ENCODE data around the gene ZNF19.

DNA sequence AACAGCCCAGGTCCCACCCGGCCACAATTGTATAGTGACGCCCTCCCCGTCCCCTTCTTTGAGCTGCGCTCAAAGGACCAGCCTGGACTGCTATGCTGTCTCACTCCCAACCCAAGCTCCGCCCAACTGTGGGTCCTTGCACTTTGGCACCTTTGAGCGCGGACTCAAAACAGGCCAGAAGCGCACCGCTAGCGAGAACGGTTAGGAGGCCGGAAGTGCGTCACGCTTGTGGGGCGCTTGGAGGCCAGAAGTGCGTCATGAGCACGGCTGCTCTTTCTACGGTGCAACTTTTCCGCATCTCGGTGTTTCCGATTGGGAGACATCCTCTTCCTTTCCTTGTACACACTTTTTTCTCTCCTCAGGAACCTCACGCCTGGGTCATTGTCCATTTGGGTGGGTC is at the start of gene ZNF19:
- TF ChIP-seq POLR2A (IDR thresholded peaks at IDR 0.05): no peak
- TF ChIP-seq, protein P1, sequence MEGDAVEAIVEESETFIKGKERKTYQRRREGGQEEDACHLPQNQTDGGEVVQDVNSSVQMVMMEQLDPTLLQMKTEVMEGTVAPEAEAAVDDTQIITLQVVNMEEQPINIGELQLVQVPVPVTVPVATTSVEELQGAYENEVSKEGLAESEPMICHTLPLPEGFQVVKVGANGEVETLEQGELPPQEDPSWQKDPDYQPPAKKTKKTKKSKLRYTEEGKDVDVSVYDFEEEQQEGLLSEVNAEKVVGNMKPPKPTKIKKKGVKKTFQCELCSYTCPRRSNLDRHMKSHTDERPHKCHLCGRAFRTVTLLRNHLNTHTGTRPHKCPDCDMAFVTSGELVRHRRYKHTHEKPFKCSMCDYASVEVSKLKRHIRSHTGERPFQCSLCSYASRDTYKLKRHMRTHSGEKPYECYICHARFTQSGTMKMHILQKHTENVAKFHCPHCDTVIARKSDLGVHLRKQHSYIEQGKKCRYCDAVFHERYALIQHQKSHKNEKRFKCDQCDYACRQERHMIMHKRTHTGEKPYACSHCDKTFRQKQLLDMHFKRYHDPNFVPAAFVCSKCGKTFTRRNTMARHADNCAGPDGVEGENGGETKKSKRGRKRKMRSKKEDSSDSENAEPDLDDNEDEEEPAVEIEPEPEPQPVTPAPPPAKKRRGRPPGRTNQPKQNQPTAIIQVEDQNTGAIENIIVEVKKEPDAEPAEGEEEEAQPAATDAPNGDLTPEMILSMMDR (IDR thresholded peaks at IDR 0.05): no peak

All from vagina (tissue), 2 donors.